GM23248 (cell line): Measurements from ENCODE around the gene TAPBP. TPM values are rescaled to one million over a fixed set of nuclear protein-coding genes. Genes with fewer than 3 reads are reported as not detected.

Experiments
- DNase-seq: peaks from one replicate; pipeline ENCODE4 v3.0.0-alpha.2; 2015
- H2AFZ ChIP-seq: fragments of 200-600 bp; sonication (generic); 2 replicates; pipeline ENCODE4 v1.6.1; 2016; ENCODE audit warnings: antibody characterized with exemption
- H3F3A ChIP-seq: fragments of 200-600 bp; sonication (generic); 2 replicates; pipeline ENCODE4 v1.6.1; 2016; ENCODE audit warnings: mild to moderate bottlenecking, antibody characterized with exemption, mixed run types; ENCODE audit not compliant: insufficient read depth
- H3K27ac ChIP-seq: fragments of 200-600 bp; sonication (generic); 2 replicates; pipeline ENCODE4 v1.5.1; 2016; ENCODE audit warnings: mild to moderate bottlenecking
- H3K27me3 ChIP-seq: fragments of 200-600 bp; sonication (generic); replicated peaks from 2 replicates; pipeline ENCODE4 v1.6.1; 2016; ENCODE audit warnings: mild to moderate bottlenecking; ENCODE audit not compliant: insufficient read depth
- H3K36me3 ChIP-seq: fragments of 200-600 bp; sonication (generic); 2 replicates; pipeline ENCODE4 v1.6.1; 2016; ENCODE audit warnings: low read depth, mild to moderate bottlenecking
- H3K4me1 ChIP-seq: fragments of 200-600 bp; sonication (generic); 2 replicates; pipeline ENCODE4 v1.6.1; 2016; ENCODE audit warnings: mild to moderate bottlenecking; ENCODE audit not compliant: insufficient read depth
- H3K4me2 ChIP-seq: fragments of 200-600 bp; sonication (generic); one replicate; pipeline ENCODE4 v1.6.1; 2016; ENCODE audit warnings: mild to moderate bottlenecking; ENCODE audit not compliant: unreplicated experiment
- H3K4me3 ChIP-seq: fragments of 200-600 bp; sonication (generic); 2 replicates; pipeline ENCODE4 v1.5.1; 2016; ENCODE audit warnings: mild to moderate bottlenecking
- H3K79me2 ChIP-seq: fragments of 200-600 bp; sonication (generic); 2 replicates; pipeline ENCODE4 v1.6.1; 2016; ENCODE audit warnings: mild to moderate bottlenecking; ENCODE audit not compliant: insufficient read depth
- H3K9ac ChIP-seq: fragments of 200-600 bp; sonication (generic); 2 replicates; pipeline ENCODE4 v1.6.1; 2016; ENCODE audit warnings: mild to moderate bottlenecking
- H3K9me2 ChIP-seq: fragments of 200-600 bp; sonication (generic); 2 replicates; pipeline ENCODE4 v1.6.1; 2016; ENCODE audit warnings: mixed run types, mild to moderate bottlenecking, moderate library complexity; ENCODE audit not compliant: insufficient read depth
- H3K9me3 ChIP-seq: fragments of 200-600 bp; sonication (generic); one replicate; pipeline ENCODE4 v1.6.1; 2017; ENCODE audit warnings: low read depth
- H4K20me1 ChIP-seq: fragments of 200-600 bp; sonication (generic); 2 replicates; pipeline ENCODE4 v1.6.0; 2016; ENCODE audit not compliant: insufficient read depth
- EZH2 ChIP-seq: fragments of 200-600 bp; sonication (generic); IDR thresholded peaks from 2 replicates; pipeline ENCODE4 v1.6.1; 2018; ENCODE audit warnings: antibody characterized with exemption, mild to moderate bottlenecking; ENCODE audit not compliant: insufficient read depth, poor library complexity, severe bottlenecking
- EZH2phosphoT487 ChIP-seq: fragments of 200-600 bp; sonication (generic); IDR thresholded peaks from 2 replicates; pipeline ENCODE4 v1.6.1; 2018; ENCODE audit warnings: antibody characterized with exemption, moderate library complexity, mild to moderate bottlenecking, low read depth; ENCODE audit not compliant: insufficient read depth
- WGBS, 2 experiments: methylation state at CpG; one replicate each; pipeline ENCODE4 v1.1.6; 2015 to 2017; ENCODE audit warnings: low lambda C conversion rate in 2 of 2, low coverage in 1 of 2; ENCODE audit errors: missing lambda C conversion rate in 2 of 2; 5-methylcytosine and 5-hydroxymethylcytosine counted together
- in situ Hi-C: fragments of 300-500 bp; cut with MboI; formaldehyde crosslinking; loops from 2 replicates; pipeline ENCODE4 v1.15.0; 2020
- polyA plus RNA-seq: library from polyadenylated mRNA; unstranded; fragments of >200 nt; fragmentation: Nextera tagmentation; extraction: Ambion mirVana; gene quantifications from 2 replicates; pipeline ENCODE4 v1.2.1, GENCODE V29; 2016
- total RNA-seq: library from RNA; depleted of rRNA; stranded (reverse); fragments of >200 nt; shearing (Covaris generic); gene quantifications from 2 replicates; pipeline ENCODE4 v1.2.3, GENCODE V29; 2014

TAPBP gene
- total and polyA plus RNA-seq, 2 experiments from 2014 or later: 68.7 to 75.8 TPM

DNA sequence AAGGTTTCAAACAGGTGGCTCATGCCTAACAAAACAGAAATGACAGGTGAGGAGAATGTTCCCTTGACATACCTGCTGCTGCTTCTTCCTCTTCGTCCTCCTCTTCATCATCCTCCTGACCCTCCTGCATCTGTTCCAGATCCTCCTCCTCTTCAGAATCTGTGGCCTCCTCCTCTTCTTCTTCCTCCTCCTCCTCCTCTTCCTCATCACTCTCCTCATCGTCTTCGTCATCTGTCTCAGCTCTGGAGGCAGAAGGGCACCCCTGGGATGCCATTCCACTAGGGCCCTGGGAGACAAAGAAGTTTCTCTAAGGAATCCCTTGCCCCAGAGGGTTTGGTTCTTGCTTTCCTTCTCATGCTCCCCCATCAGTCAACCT lies 6.0 kb upstream of the TAPBP start:
- Histone ChIP-seq H3K9me2 (no peaks in the 10 kb centered on the region), H2AFZ (no peak overlapping the region), H3K79me2 (peaks cover 51% of the 10 kb centered on the region), H3F3A (peaks cover 34% of the 10 kb centered on the region), H3K27me3 (no peaks in the 10 kb centered on the region), H3K9me3 (no peaks in the 10 kb centered on the region), H3K4me2 (peak overlapping the region; percentile 87), H3K4me3 (peak overlapping the region; percentile 46; the same call in 1 of the 2 replicates), H3K9ac (peak overlapping the region; percentile 94), H3K4me1 (peaks cover 28% of the 10 kb centered on the region), H4K20me1 (no peaks in the 10 kb centered on the region), H3K36me3 (peaks cover 13% of the 10 kb centered on the region; the same call in 1 of the 2 replicates), H3K27ac (peak overlapping the region; percentile 77)
- DNase-seq: no peak
- TF ChIP-seq EZH2phosphoT487 (no peak), EZH2 (no peak)
- in situ Hi-C loops: no loop called here
- 83% methylated on average over 3 of the region's 3 CpGs for WGBS, 2 experiments

DNA sequence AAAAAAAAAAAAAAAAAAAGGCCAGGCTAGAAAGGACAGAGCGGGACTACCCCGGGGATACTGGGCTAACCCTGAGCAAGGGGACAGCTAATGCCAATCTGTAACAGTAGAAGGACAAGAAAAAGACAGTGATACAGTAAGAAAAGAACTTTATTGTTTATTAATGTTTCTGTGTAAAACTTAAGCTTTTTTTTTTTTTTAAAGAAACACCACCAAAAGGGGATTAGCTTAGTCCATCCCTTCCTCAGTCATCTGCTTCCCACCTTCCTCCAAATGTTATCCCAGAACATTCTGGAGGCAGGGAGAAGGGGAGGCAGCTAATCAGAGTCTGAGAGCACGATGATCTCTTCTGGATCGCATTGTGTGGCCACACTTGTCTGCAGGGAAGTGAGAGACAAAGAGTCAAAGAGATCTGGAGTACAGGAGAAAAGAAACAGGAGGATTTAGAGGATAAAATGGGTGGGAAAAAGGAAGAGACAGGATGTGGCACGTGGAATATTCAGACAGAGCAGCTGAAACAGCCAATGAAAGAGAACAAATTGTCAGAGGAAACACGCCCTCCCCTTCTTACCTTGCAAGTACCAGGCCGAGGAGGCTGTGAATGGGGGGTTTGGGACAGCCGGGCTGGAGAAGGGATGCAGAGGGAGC lies 4.7 kb upstream of the TAPBP start:
- 74 to 81% methylated on average over 8 of the region's 8 CpGs for WGBS, 2 experiments

DNA sequence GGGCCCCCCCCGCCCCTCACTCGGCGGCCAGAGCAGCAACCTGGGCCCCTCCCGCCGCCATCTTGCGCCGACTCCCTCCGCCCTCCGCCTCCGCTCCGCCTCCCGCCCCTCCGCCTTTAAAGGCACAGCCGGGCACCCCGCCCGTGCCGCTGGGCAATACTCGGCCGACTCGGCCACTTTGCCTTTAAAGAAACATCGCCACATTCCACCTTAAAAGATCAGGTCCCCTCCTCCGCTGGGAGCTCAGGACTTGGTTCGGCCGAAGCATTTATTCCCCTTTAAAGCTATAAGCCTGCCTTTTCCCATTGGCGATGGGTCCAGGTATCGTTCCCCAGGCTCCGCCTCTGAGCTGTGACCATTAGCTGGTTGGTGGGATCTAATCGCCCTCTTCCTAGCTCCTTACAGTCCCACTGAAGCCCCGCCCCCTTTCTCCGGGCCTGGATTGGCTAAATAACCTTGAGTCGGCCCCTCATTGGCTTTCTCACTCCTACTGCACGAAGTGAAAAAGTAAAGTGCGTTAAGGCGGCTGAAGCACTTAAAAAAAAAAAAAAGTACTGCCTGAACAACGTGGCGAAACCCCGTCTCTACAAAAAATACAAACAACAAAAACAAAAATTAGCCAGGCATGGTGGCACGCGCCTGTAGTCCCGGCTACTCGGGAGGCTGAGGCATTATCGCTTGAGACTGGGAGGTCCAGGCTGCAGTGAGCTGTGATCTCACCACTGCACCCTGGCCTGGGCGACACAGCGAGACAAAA lies 4.0 kb upstream of the TAPBP start, which contains the start of gene ZBTB22:
Gene ZBTB22, minus strand, starts transcription at position 76 of the 757 bp plus-strand sequence. CDS start 828 bp downstream, outside the sequence.
- in situ Hi-C loops: no loop called here

More for the DNA sequence above, 4.7 kb upstream of the TAPBP start:
- H3K36me3 ChIP-seq: peaks cover 13% of the 10 kb centered on the region; the same call in 1 of the 2 replicates
- in situ Hi-C loops: no loop called here
- H3K9me3 ChIP-seq: no peaks in the 10 kb centered on the region
- H3K4me1 ChIP-seq: peaks cover 32% of the 10 kb centered on the region
- peaks cover 53% of the 10 kb centered on the region for H3K79me2 ChIP-seq
- no peak for DNase-seq
- H2AFZ ChIP-seq: peak overlapping the region; percentile 74
- peak overlapping the region; percentile 78 for H3K4me2 ChIP-seq
- H3K9me2 ChIP-seq: no peaks in the 10 kb centered on the region
- H4K20me1 ChIP-seq: no peaks in the 10 kb centered on the region
- TF ChIP-seq EZH2phosphoT487 (no peak), EZH2 (no peak)
- peak overlapping the region; percentile 78 for H3K27ac ChIP-seq
- peak overlapping the region; percentile 78 for H3K4me3 ChIP-seq
- H3K27me3 ChIP-seq: no peaks in the 10 kb centered on the region
- peaks cover 30% of the 10 kb centered on the region for H3F3A ChIP-seq
- peak overlapping the region; percentile 80 for H3K9ac ChIP-seq

DNA sequence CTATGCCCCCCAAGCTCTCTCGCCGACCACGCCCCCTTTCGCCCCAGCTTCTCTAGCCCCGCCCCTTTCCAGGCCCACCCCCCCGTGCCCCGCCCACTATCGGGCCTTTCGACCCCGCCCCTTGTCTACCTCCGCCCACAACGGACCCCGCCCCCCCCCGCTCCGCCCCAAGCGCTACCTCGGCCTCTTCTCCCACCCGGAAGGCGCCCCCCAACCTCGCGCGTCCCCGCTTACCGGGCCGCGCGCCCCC lies 3.5 kb upstream of the TAPBP start:
- Histone ChIP-seq H3K79me2 (peaks cover 61% of the 10 kb centered on the region), H3K4me1 (peaks cover 32% of the 10 kb centered on the region)

More for the DNA sequence above, 4.0 kb upstream of the TAPBP start, which contains the start of gene ZBTB22:
- Histone ChIP-seq H2AFZ (peak within 1 kb of the TSS; percentile 74), H3K9me3 (no peaks in the 10 kb centered on the region), H3K4me2 (peak within 1 kb of the TSS; percentile 78), H3K9ac (peak within 1 kb of the TSS; percentile 80), H3K36me3 (peaks cover 13% of the 10 kb centered on the region; the same call in 1 of the 2 replicates), H3K27ac (peak within 1 kb of the TSS; percentile 78), H3K79me2 (peaks cover 60% of the 10 kb centered on the region), H3K9me2 (no peaks in the 10 kb centered on the region), H3K4me3 (peak within 1 kb of the TSS; percentile 78), H3K27me3 (no peaks in the 10 kb centered on the region), H4K20me1 (no peaks in the 10 kb centered on the region), H3F3A (peaks cover 28% of the 10 kb centered on the region), H3K4me1 (peaks cover 32% of the 10 kb centered on the region)
- WGBS, 2 experiments: 2 to 3% methylated on average over 32 to 44 of the region's 44 CpGs
- TF ChIP-seq EZH2phosphoT487 (no peak), EZH2 (no peak)
- peak; percentile 99 for DNase-seq

More for the DNA sequence above, 3.5 kb upstream of the TAPBP start:
- Histone ChIP-seq H3K9ac (peak overlapping the region; percentile 80), H3K4me3 (peak overlapping the region; percentile 78), H3K36me3 (peaks cover 13% of the 10 kb centered on the region; the same call in 1 of the 2 replicates), H3K9me3 (no peaks in the 10 kb centered on the region), H3F3A (peaks cover 28% of the 10 kb centered on the region), H3K27me3 (no peaks in the 10 kb centered on the region), H3K9me2 (no peaks in the 10 kb centered on the region), H3K4me2 (peak overlapping the region; percentile 69), H3K27ac (no peak overlapping the region; the same call in 1 of the 2 replicates), H2AFZ (no peak overlapping the region), H4K20me1 (no peaks in the 10 kb centered on the region)
- no peak for DNase-seq
- WGBS, 2 experiments: 3 to 10% methylated on average over 2 to 27 of the region's 27 CpGs
- in situ Hi-C loops: no loop called here
- TF ChIP-seq EZH2: no peak
- TF ChIP-seq EZH2phosphoT487: no peak
